Activated CD8-positive, alpha-beta memory T cell treated with anti-CD3 and anti-CD28 coated beads, Interleukin-2, amount 50 U/mL, for 24 hours (primary cell): ENCODE measurements around the gene DNAAF1.

Source experiments
- DNase-seq: peaks from one replicate; pipeline ENCODE4 v3.0.0-alpha.2; 2020; ENCODE audit errors: extremely low read depth

The DNAAF1 gene

DNA sequence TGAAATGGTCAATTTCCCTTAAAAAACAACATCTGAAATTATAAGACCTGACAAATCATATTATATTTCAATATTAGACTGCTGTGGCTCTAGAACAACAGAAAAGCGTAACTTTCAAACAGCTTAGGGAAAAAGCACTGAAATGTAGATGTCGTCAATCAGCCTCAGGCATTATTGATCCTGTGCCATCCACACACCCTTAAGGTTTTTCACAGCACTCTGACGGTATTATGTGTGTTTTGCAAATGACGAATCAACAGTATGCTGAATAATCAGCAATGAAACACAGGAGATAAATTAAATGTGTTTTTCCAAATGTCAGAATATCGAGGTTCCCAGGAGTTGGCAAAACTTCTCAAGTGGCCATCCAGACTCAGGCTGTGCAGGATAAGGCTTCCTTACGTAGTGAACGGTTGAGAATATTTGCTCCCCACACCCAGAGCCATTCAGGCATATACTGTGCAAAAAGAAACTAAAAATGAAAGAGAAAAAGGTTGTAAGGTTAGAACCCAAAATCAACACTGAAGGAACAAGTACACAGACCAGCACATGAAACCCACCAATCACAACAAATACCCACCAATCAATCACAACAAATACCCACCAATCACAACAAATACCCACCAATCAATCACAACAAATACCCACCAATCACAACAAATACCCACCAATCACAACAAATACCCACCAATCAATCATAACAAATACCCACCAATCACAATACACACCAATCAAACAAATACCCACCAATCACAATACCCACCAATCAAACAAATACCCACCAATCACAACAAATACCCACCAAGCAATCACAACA is 20.6 kb upstream of the DNAAF1 start:
- DNase-seq, result no peak

DNA sequence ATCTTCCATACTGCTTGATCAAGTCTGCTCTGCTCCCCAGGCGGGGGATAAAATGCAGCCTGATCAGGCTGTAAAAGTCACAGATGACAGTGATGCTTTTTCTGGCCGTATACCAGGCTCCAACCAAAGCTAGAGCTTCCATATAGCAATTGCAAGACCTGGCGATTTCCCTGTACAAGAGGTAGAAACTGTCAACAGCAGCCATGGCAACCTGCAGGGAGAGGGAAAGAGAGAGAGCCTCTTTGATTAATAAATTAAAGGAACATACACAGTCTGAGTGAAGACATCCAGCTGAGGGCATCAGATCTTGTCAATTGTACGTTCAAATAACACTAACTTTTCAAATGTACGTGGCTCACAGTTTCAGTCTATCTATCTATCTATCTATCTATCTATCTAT is 14.0 kb upstream of the DNAAF1 start:
- DNase-seq, result no peak

DNA sequence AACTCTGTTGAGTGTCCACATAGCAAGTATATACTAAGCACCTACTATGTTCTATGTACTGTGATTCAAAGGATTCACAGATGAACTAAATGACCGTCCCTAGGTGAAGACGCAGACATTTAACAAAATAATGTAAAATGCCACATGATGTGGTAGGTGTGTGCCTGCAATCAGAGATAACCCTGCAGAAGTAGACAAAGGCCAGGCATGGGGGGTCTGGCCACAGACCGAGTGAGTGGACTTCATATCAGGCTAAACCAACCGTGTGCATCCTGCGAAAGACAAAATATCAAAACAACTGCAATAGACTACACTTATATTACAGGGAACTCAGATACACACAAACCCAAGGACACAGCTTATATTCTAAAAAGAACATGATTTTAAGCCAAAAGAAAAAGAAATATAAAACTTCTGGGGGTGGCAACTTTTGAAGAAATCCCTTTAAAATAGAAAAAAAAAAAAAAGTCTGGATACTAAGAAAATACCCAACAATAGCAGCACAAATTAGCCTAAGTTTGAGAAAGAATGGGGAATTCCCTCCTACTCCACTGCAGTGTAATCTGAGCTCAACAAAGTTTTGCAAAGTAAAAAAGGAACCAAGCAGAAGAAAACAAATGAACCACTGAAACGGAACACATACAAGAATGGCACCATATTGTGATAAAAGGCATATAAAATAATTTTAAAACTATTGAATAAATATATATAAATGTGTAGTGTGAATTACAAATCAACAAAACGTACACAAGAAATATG is 12.4 kb upstream of the DNAAF1 start:
- no peak for DNase-seq

DNA sequence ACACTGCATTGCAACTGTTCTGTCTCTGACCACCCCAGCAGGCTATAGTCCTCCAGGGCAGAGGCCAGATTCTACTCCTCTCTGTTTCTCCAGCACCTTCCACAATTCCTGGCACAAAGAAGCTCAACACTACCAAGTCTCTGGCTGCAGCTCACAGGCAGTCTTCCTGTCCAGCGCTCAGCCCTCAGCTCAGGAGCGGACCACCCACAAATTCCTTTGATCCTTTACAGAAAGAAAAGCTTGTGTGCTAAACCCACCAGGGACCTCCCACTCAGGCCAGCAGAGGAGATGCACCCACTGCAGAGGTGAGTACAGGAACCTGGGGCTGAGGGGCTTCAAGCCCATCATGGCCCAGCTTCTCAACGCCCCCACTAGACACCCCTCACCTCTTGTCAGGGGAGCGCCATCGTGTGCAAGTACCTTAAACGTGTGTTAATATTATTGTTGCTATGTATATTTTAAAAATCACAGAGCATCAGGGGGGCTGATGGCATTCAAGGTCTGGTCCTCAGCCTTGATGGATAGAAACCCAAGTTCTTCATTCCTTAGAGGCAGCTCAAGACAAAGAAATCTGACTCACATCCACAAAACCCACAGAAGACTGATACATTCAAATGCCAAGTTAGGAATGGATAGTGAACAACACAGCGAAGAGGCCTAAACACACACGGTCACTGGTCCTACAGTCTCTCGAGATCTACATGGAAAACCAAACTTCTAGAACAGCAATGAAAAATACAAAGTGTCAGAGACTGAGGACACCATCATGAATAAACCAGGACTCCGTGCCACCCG is 8.6 kb upstream of the DNAAF1 start:
- DNase-seq, result no peak

DNA sequence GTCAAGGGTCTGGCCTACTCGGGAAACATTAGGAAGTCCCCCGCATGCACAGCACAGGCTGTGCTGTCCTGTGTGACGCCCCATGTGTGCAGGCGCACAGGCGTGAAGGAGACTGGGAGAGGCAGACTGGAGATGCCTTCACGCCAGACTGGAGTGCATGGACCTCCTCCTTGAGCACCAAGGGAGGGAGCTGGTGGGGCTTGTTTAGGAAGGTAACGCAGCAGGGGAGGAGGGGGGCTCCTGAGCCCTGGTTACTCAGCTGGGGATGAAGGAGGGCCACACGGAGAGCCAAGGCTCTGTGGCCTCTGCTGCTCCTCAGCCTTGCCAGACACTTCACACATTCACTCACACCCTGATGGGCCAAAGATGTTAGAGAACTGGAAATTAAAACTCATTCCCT is 7.8 kb upstream of the DNAAF1 start:
- DNase-seq, result no peak

DNA sequence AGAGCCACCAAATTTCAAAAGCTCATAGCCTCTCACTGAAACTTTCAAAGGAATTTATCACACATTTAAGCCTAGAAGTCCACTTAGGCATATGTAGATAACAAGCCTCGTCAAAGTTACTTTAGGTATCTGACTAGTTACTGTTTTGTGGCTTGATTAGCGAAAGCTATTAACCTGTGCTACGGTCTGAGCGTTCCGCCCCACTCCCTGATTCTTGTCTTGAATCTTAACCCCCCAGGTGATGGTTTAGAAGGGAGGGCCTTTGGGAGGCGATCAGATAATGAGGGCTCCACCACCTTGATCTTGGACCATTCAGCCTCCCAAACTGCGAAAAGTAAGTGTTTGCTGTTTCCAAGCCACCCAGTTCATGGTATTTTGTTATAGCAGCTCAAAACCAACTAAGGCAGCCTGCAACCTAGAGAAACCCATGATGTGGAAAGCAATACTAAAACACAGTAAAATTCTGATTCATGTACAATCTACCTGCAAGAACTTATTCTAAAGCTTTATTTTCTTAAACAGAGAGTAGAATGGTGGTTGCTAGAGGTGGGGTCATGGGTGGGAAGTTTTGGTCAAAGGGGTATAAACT is 7.2 kb upstream of the DNAAF1 start:
- no peak for DNase-seq

DNA sequence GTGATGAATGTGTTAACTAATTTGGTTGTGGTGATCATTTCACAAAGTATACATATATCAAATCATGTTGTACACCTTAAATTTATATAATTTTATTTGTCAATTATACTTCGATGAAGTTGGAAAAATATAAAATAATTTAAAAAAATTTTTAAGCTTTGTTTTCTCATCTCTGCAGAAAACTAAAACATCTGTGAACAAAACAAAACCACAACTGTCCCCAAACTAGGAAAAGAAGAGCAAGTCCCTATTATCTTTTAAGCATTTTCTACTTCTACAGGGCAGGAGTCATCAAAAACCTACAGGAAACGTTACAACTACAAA is 6.6 kb upstream of the DNAAF1 start:
- DNase-seq, result no peak

DNA sequence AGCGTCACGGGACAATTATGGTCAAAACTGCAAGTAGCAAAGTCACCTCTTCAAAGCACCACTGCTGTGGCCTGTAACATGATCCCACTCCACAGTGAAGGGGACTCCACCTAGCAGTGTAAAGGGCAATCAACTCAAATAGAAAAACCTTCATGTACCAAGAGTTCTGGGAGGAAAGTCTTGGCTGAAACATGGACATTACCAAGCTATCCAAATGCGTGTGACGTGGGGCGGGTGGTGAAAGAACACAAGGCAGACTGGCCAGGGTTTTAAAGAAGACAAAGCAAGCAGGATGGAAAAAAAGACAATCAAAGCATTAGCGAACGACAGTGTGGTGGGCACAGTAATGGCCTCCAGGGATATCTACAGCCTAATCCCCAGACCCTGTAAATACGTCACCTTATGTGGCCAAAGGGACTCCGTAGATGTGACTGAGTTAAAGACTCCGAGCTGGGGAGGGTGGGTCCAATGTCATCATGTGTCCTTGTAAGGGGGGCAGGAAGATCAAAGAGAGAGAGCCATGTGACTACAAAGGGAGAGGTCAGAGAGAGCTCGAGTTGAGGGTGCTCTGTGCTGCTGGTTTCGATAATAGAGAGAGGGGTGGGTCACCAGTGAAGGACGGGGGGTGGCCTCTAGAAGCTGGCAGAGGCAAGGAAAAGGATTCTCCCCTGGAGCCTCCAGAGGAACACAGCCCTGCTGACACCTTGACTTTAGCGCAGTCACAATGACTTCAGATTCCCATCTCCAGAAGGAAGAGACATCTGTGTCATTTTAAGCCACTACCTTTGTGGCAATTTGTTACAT is 6.1 kb upstream of the DNAAF1 start:
- DNase-seq, result no peak

DNA sequence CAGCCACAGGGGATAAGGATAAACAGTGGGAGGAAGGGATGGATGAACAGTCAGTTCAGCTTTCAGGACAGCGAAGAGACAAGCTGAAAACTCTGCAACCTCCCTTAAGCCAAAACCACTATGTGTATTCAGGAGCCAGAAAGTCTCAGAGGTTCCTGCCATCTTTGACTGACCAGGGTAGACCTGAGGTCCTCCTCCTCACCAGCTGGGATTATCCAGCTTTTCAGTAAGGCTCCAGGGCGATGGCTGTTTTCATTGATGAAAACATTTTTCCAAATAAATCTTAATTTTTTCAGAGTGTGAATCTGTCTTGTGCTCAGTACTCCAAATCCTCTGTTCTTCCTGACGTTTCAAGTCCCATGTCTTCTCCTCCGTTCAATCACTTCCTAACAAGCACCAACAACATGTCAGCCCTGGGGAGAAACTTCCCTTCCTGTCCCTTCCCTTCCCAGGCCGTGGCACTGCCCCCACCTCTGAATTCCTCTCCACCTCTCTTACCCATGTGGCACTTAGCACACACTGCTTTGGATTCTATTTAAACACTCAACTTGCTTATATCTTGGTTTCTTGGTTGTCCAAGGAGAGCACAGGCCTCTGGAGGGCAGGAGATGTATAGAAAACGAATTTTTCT is 5.4 kb upstream of the DNAAF1 start:
- no peak for DNase-seq

DNA sequence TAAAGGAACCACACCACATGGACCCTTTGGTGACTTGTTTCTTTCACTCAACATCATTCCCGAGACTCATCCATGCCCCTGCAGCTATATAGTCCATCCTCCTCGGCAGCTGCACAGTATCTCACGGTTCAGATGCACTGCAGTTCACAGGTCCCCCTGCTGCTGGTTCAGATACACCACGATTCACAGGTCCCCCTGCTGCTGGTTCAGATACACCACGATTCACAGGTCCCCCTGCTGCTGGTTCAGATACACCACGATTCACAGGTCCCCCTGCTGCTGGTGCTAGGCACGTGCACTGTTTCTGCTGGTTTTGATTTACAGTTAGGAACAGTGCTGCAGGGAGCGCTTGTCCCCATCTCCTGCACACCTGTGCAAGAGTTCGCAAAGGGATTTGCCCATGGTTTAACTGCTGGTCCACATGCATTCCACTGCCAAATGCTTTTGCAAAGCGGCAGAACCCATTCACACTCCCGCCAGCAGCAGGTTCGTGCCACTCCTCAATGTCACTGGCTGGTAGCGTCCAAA is 3.9 kb upstream of the DNAAF1 start:
- DNase-seq, result no peak

DNA sequence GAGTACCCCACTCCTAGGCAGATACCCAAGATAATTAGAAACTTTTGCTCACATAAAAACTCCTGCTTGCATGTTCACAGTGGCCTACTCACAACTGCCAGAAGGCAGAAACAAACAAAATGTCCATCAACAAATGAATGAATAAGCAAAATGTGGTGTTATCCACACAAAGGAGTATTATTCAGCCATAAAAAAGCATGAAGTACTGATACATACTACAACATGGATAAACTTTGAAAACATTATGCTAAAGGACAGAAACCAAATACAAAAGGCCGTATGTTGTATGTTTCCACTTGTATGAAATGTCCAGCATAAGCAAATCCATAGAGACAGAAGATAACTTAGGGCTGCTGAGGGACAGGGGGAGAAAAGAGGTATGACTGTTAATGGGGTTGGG is 2.0 kb upstream of the DNAAF1 start:
- DNase-seq, result no peak

DNA sequence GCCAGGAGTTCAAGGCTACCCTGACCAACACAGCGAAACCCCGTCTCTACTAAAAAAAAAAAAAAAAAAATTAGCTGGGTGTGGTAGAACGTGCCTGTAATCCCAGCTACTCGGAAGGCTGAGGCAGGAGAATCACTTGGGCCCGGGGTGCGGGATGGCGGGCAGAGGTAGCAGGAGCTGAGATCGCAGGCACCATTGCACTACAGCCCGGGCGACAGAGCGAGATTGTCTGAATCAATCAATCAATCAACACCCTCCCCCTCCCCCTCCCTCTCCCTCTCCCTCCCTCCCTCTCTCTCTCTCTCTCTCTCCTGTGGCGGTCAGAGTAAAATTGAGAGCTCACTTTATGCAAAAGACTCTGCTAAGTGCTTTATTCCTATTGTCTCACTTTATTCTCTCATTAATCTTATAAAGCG is 1.3 kb upstream of the DNAAF1 start:
- DNase-seq, result no peak

DNA sequence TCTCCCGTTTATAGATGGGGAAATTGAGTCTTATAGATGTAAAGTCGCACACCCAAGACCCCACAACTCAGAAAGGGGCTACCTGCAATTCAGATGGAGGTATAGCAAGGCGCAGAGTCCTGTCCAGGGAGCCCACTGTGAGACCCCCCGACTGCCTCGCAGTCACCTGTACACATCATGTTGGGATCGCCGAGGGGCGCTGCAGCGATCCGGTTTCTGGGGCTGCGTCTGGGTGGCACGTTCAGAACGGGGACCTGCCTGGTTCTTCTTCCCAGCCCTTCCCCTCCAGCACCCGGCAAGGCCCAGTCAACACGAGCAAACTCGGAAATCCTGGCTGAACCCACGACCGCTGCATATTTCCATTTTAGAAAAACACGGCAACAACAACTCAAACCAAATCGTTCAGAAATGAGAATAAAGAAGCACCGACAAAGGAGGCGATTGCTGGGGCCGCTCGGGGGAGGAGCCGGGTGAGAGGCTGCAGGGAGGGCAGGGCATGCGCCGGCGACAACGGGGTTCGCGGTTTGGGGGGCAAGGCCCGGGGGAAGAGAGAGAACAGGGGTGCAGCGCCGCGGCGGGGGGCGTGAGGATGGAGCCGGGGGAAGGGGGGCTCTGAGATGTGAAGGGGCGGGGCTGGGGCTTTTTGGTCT is 774 bp upstream of the DNAAF1 start:
- no peak for DNase-seq

DNA sequence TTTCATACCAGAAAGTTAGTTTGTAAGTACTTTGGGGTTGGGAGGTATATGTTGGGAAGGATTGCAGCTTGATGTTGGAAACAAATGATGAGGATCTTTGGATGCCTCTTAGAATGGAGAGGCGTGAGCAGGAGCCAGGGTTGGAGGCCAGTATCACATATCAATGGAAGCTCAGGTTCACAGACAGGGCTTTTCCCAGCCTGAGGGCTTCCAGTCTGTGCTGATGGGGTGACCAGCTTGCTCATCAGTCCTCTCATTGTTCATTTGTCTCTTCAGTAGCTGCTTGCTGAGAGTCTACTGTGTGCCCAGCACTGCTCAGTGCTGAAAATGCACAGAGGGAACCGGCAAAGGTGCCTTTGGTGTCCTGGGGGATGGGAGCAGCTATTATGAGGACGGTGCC is 5.8 kb downstream of the DNAAF1 start:
- no peak for DNase-seq

DNA sequence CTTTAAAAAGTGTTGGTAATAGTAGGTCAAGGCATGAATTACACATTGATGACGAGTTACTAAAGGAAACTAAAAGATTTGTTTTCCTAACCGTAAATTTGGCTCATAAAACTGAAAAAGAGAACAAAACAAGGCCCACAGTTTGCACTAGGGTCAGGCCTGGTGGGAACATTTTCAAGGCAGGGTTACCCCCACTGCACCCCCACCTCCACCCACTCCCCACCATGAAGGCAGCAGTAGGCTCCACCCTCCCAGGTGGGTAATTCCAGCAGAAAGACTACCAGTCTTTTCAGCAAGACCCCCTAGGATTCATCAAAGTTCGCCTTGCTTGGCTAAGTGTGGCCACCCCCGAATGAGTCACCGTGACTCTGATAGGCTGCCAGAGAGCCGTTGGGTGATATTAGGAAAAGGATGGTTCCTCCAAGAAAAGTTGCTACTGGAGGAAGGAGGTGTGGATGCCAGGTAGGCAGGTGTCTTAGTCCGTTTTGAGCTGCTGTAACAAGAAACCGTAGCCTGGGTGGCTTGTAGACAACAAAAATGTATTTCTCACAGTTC is 8.6 kb downstream of the DNAAF1 start:
- no peak for DNase-seq

DNA sequence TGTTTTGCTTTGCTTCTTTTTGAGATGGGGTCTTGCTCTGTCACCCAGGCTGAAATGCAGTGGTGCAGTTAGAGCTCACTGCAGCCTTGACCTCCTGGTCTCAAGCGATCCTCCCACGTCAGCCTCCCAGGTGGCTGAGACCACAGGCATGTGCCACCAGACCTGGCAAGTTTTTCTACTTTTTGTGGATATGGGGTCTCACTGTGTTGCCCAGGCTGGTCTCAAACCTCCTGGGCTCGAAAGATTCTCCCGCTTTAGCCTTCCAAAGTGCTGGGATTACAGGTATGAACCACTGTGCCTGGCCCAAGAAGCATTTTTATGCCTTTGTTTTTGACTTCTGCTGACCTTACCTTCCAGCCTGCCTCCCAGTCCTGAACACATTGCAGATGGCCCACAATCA is 10.1 kb downstream of the DNAAF1 start:
- no peak for DNase-seq

DNA sequence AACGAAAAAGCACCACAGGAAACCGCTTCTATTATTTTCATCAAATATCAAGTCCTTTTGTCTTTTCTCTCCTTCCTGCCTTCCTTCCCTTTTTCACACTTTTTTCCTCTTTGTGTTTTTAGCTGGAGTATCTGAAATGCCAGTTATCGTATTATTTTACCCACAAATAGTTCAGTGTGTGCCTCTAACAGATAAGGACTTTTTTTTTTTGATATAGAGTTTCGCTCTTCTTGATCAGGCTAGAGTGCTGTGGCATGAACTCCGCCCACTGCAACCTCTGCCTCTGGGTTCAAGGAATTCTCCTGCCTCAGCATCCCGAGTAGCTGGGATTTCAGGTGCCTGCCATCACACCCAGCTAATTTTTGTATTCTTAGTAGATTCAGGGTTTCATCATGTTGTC is 10.7 kb downstream of the DNAAF1 start:
- no peak for DNase-seq

DNA sequence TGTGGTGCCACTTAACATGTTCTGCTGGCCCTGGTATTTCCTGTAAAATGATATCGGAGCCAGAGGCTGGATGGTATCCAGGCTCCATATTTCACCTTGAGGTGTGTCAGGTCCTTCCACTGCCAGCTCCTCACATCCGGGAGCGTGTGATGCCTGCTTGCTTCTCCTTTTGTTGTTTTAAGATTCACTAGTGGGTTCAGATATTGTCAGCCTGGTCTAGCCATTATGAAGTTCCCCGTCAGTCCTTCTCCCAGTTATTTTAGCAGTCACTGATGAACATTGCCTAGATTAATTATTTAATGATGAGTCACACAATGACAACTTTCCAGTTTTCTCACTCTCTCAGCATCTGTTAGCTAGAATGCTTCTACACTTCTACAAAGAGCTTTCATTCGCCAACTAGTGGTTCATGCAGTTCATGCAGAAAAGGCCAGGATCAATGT is 11.3 kb downstream of the DNAAF1 start:
- DNase-seq, result no peak

DNA sequence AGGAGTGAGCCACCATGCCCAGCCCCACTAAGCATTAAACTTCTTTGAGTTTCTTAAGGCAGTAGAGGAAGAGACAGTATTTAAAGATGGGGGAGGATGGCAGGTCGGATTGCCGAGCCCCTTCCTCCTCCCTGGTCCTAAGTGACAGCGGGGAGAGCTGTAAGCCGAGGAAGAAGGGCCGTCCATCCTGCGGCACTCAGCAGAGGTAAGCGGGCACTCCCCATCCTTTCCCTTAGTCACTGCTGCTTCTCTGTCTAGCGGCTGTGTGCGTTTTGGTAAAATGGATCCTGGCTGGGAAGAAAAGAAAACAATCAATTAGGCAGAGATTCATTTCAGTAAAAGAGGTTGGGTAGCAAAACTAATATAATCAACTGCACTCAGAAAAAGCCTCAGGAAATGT is 13.9 kb downstream of the DNAAF1 start:
- no peak for DNase-seq

DNA sequence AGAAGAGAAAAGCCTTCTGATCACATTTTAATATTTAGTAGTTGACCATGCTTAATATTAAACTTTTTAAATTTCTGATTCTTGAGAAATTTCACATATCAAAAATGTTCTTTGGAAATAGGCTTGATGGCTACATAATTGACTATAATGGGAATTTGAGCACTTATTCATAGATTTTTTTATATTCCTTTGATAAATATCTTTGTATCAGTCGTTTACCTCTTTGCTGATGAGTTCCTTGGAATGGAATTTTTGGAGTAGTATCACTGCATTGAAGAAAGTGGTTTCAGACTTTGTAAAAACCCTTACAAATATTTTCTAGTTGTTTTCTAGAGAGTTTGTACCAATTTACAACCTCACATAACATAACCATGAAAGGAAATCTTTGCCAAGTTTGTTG is 14.7 kb downstream of the DNAAF1 start:
- no peak for DNase-seq
